ENCODE results near the gene RAB7B.
"Not testable (repeated sequence)": the region's sequence is repeated elsewhere in the genome, so short reads cannot be mapped to it uniquely, and the experiment has no call there.

The RAB7B gene

GRCh38 chr1:206021626-206022365 is 18.6 kb upstream of the RAB7B start:
- no peak for DNase-seq

- DNase-seq, result no peak
Observed at GRCh38 chr1:206021008-206021625, 17.9 kb upstream of the RAB7B start.

- no peak for DNase-seq
Observed at GRCh38 chr1:206020393-206021007, 17.3 kb upstream of the RAB7B start.

- no peak for DNase-seq
Observed at GRCh38 chr1:206015071-206015470, 11.9 kb upstream of the RAB7B start.

GRCh38 chr1:206014601-206015000 is 11.4 kb upstream of the RAB7B start:
- DNase-seq, result no peak

- no peak for DNase-seq
Observed at GRCh38 chr1:206013026-206013795, 10.0 kb upstream of the RAB7B start.

GRCh38 chr1:206012086-206012859 is 9.1 kb upstream of the RAB7B start:
- no peak for DNase-seq

GRCh38 chr1:206011057-206011456 is 7.9 kb upstream of the RAB7B start:
- no peak for DNase-seq

- no peak for DNase-seq
Observed at GRCh38 chr1:206010060-206010459, 6.9 kb upstream of the RAB7B start.

- no peak for DNase-seq
Observed at GRCh38 chr1:206006946-206007345, 3.8 kb upstream of the RAB7B start.

- no peak for DNase-seq
Observed at GRCh38 chr1:206005778-206006180, 2.6 kb upstream of the RAB7B start.

GRCh38 chr1:206005234-206005633 is 2.0 kb upstream of the RAB7B start:
- no peak for DNase-seq

- DNase-seq, result no peak
Observed at GRCh38 chr1:206004826-206005225, 1.6 kb upstream of the RAB7B start.

- no peak for DNase-seq
Observed at GRCh38 chr1:206003854-206004800, 932 bp upstream of the RAB7B start.

- no peak for DNase-seq
Observed at GRCh38 chr1:206002160-206002559, 1.0 kb downstream of the RAB7B start.

- DNase-seq, result no peak
Observed at GRCh38 chr1:206001476-206001888, 1.7 kb downstream of the RAB7B start.

GRCh38 chr1:206000641-206001339 is 2.4 kb downstream of the RAB7B start:
- DNase-seq, result no peak

- no peak for DNase-seq
Observed at GRCh38 chr1:205998457-205999241, 4.5 kb downstream of the RAB7B start.

GRCh38 chr1:205996641-205997040 is 6.6 kb downstream of the RAB7B start:
- not testable (repeated sequence) for DNase-seq

- no peak for DNase-seq
Observed at GRCh38 chr1:205994346-205994745, 8.8 kb downstream of the RAB7B start.
